GM13976 (cell line): ENCODE measurements around the gene FKBP15.
"Not testable (repeated sequence)": the region's sequence is repeated elsewhere in the genome, so short reads cannot be mapped to it uniquely, and the experiment has no call there.

ENCODE experiments used
- DNase-seq: peaks from one replicate; pipeline ENCODE4 v3.0.0; 2012; ENCODE audit warnings: low spot score
- in situ Hi-C: fragments of 300-500 bp; cut with MboI; formaldehyde crosslinking; loops from one replicate; pipeline ENCODE4 v1.12.0; 2022; ENCODE audit warnings: low sequenced_read_pairs, mixed read lengths, inconsistent platforms; ENCODE audit not compliant: unreplicated experiment
- TF ChIP-seq, protein P1 (sequence below): IDR thresholded peaks from 2 replicates; pipeline ENCODE4 v1.5.1; 2012; ENCODE audit warnings: borderline replicate concordance, mild to moderate bottlenecking; ENCODE audit not compliant: insufficient read depth; ENCODE audit errors: extremely low read depth, missing control alignments, control extremely low read depth

FKBP15 gene

DNA sequence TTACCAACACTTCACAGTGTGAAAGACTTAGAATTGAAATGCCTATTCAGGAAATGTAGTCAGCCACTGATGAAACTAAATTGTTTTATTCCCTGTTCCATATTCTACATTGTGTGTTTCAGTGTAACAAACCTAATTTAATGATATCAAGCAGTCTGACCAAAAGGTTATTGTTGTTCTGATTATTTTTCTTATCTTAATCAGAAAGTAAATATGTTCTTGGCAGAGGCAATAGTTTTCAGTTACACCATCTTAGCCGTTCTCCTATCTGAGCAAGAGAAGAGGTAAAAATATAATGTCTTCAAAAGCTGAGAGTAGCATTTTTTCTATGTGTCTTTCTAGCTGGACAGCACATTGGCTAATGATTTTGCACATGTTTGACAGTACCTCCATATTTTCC lies 37.2 kb upstream of the FKBP15 start:
- in situ Hi-C loops = no loop called here
- TF ChIP-seq, protein P1, sequence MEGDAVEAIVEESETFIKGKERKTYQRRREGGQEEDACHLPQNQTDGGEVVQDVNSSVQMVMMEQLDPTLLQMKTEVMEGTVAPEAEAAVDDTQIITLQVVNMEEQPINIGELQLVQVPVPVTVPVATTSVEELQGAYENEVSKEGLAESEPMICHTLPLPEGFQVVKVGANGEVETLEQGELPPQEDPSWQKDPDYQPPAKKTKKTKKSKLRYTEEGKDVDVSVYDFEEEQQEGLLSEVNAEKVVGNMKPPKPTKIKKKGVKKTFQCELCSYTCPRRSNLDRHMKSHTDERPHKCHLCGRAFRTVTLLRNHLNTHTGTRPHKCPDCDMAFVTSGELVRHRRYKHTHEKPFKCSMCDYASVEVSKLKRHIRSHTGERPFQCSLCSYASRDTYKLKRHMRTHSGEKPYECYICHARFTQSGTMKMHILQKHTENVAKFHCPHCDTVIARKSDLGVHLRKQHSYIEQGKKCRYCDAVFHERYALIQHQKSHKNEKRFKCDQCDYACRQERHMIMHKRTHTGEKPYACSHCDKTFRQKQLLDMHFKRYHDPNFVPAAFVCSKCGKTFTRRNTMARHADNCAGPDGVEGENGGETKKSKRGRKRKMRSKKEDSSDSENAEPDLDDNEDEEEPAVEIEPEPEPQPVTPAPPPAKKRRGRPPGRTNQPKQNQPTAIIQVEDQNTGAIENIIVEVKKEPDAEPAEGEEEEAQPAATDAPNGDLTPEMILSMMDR = no peak

DNA sequence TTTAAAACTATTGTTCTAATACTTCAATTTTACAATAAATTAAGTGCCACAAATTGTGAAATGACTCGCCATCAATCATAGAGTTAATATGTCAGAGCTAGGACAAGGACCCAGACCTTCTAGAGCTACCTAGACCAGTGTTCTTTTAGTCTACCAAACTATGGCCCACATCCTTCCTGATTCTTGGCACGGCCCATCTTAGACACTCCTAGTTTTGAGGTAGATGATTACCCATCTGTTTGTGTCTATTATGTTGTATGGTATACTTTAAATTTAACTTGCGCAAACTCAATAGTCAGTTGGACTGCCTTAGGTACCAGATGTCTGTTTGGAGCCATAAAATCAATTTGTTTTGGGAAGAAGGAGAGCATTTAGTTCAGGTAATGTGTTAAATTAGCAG lies 36.8 kb upstream of the FKBP15 start:
- no peak for DNase-seq
- in situ Hi-C loops = no loop called here
- TF ChIP-seq, protein P1 = no peak

More for the DNA sequence above, 37.2 kb upstream of the FKBP15 start:
- no peak for DNase-seq

DNA sequence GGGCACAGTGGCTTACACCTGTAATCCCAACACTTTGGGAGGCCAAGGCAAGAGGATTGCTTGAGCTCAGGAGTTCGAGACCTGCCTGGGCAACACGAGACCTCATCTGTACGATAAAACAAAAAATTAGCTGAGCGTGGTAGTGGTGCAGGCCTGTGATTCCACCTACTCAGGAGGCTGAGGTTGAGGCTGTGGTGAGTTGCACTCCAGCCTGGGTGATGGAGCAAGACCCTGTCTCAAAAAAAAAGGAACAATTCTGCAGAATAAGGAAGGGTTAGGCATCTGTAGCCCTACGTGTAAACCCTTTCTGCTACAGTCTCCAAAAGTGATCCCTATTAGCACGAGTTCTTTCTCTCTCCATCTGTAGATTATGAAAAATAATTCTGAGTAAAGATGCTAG lies 34.4 kb upstream of the FKBP15 start:
- DNase-seq = no peak
- in situ Hi-C loops = no loop called here
- TF ChIP-seq, protein P1 = no peak

DNA sequence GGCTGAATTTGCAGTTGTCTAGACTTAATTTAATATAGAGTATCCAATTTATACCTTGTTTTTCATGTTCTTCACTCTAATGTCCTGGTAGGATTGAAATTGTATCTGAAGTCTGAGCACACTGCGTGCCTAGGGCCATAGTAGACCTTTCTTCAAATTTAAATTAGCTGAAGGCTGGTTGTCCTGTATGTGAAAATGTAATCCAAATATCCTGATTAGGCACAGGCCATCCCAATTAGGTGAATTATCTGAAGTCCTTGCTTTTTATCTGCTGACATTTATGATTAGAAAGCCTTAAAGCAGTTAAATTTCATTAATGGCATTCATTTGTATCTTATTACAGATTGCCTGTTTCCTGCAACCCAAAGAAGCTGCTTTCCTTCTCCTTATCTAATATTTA lies 33.9 kb upstream of the FKBP15 start:
- in situ Hi-C loops = no loop called here
- no peak for DNase-seq
- TF ChIP-seq, protein P1 = no peak

DNA sequence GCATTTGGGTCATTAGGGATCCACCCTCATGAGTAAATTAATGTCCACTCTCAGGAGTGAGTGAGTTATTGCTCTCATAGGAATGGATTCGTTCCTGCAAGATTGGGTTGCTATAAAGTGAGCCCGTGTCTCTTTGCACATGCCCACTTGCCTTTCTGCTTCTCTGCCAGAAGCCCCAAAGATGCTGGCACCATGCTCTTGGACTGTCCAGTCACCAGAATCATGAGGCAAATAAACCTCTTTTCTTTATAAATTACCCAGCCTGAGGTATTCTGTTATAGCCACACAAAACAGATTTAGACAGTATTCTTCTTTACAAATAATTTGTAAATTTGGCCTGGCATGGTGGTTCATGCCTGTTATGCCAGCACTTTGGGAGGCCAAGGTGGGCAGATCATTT lies 29.7 kb upstream of the FKBP15 start:
- in situ Hi-C loops = no loop called here
- TF ChIP-seq, protein P1 = no peak
- DNase-seq = no peak

DNA sequence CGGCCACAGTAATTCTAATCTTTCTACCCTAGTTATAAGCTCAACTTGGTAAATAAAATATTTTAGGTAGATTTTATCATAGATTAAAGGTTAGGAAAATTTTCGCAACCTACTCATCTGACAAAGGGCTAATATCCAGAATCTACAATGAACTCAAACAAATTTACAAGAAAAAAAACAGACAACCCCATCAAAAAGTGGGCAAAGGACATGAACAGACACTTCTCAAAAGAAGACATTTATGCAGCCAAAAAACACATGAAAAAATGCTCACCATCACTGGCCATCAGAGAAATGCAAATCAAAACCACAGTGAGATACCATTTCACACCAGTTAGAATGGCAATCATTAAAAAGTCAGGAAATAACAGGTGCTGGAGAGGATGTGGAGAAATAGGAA lies 28.6 kb upstream of the FKBP15 start:
- in situ Hi-C loops, DNase-seq: not testable (repeated sequence)

DNA sequence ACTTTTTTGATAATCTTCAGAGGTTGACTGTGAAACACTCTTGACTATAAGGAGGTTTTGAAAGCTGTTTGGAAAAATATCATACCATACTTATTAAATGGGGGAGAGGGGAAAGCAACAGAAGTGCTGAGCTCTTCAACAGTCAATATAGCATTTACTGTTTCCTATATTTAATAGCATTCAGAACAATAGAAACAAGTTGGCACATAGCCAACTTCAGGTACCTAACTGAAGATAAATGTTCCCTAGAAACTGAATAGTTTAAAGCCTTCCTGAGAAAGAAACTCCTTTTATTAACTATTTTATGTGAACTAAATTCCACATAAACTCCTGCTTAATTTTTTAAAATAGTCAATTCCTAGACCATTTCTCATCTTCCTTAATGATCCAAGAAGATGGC lies 26.6 kb upstream of the FKBP15 start:
- no peak for DNase-seq
- in situ Hi-C loops = no loop called here
- TF ChIP-seq, protein P1 = no peak
